GM23338 (cell line): ENCODE results near the gene PGC. TPM values are rescaled to one million over a fixed set of nuclear protein-coding genes. Genes with fewer than 3 reads are reported as not detected.

ENCODE experiments used
- ATAC-seq: fragments of 200-7000 bp; cut with Tn5 transposase; 3 replicates; pipeline ENCODE4 v1.9.1; 2020
- DNase-seq: peaks from one replicate; pipeline ENCODE4 v3.0.0-alpha.2; 2015; ENCODE audit warnings: low spot score
- H2AFZ ChIP-seq: fragments of 200-600 bp; sonication (generic); 2 replicates; pipeline ENCODE4 v1.8.0; 2016; ENCODE audit warnings: antibody characterized with exemption, mild to moderate bottlenecking, moderate library complexity
- H3F3A ChIP-seq: fragments of 200-600 bp; sonication (generic); replicated peaks from 2 replicates; pipeline ENCODE4 v1.8.0; 2017; ENCODE audit warnings: antibody characterized with exemption, mixed run types, low read depth
- H3K27ac ChIP-seq: fragments of 200-600 bp; sonication (generic); 2 replicates; pipeline ENCODE4 v1.6.1; 2016; ENCODE audit warnings: low read depth
- H3K27me3 ChIP-seq: fragments of 200-600 bp; sonication (generic); 2 replicates; pipeline ENCODE4 v1.8.0; 2016; ENCODE audit warnings: mild to moderate bottlenecking, mixed run types, moderate library complexity; ENCODE audit not compliant: insufficient read depth
- H3K36me3 ChIP-seq: fragments of 200-600 bp; sonication (generic); 2 replicates; pipeline ENCODE4 v1.8.0; 2016; ENCODE audit warnings: mild to moderate bottlenecking; ENCODE audit not compliant: insufficient read depth
- H3K4me1 ChIP-seq: fragments of 200-600 bp; sonication (generic); 2 replicates; pipeline ENCODE4 v1.8.0; 2016; ENCODE audit warnings: mild to moderate bottlenecking, moderate library complexity; ENCODE audit not compliant: insufficient read depth
- H3K4me2 ChIP-seq: fragments of 200-600 bp; sonication (generic); 2 replicates; pipeline ENCODE4 v1.7.1; 2017; ENCODE audit warnings: mixed run types
- H3K4me3 ChIP-seq: fragments of 200-600 bp; sonication (generic); 2 replicates; pipeline ENCODE4 v1.6.1; 2016; ENCODE audit warnings: mixed run types
- H3K79me2 ChIP-seq: fragments of 200-600 bp; sonication (generic); replicated peaks from 2 replicates; pipeline ENCODE4 v1.8.0; 2017; ENCODE audit warnings: mild to moderate bottlenecking; ENCODE audit not compliant: insufficient read depth
- H3K9me2 ChIP-seq: fragments of 200-600 bp; sonication (generic); 2 replicates; pipeline ENCODE4 v1.8.0; 2017; ENCODE audit not compliant: insufficient read depth
- H4K20me1 ChIP-seq: fragments of 200-600 bp; sonication (generic); replicated peaks from 2 replicates; pipeline ENCODE4 v1.8.0; 2017; ENCODE audit warnings: mild to moderate bottlenecking; ENCODE audit not compliant: insufficient read depth
- H3K27ac Mint-ChIP-seq: 2 replicates; pipeline ENCODE4 v1.8.0; 2020; ENCODE audit warnings: inconsistent platforms, mild to moderate bottlenecking, moderate library complexity, mixed read lengths
- H3K27me3 Mint-ChIP-seq: 3 replicates; pipeline ENCODE4 v1.8.0; 2022; ENCODE audit warnings: low read depth, mild to moderate bottlenecking, moderate library complexity, mixed read lengths, inconsistent platforms; ENCODE audit not compliant: insufficient read depth, poor library complexity
- H3K36me3 Mint-ChIP-seq: 3 replicates; pipeline ENCODE4 v1.8.0; 2021; ENCODE audit warnings: low read depth, mild to moderate bottlenecking, inconsistent platforms, moderate library complexity, mixed read lengths
- H3K4me1 Mint-ChIP-seq: 3 replicates; pipeline ENCODE4 v1.8.0; 2020; ENCODE audit warnings: mild to moderate bottlenecking, inconsistent platforms, mixed read lengths
- H3K4me3 Mint-ChIP-seq: 3 replicates; pipeline ENCODE4 v1.8.0; 2021; ENCODE audit warnings: moderate library complexity, mild to moderate bottlenecking, inconsistent platforms, mixed read lengths
- H3K9me3 Mint-ChIP-seq: 3 replicates; pipeline ENCODE4 v1.8.0; 2020; ENCODE audit warnings: moderate library complexity, mild to moderate bottlenecking, inconsistent platforms, mixed read lengths
- EZH2phosphoT487 ChIP-seq: fragments of 200-600 bp; sonication (generic); IDR thresholded peaks from one replicate; pipeline ENCODE4 v1.8.1; 2018; ENCODE audit warnings: antibody characterized with exemption; ENCODE audit not compliant: unreplicated experiment
- NANOG ChIP-seq: IDR thresholded peaks from 2 replicates; pipeline ENCODE4 v1.6.1; 2016; ENCODE audit warnings: antibody characterized with exemption, borderline replicate concordance
- REST ChIP-seq: IDR thresholded peaks from one replicate; pipeline ENCODE4 v1.6.1; 2018; ENCODE audit warnings: antibody characterized with exemption; ENCODE audit not compliant: unreplicated experiment
- STAT1 ChIP-seq: IDR thresholded peaks from one replicate; pipeline ENCODE4 v1.6.1; 2016; ENCODE audit warnings: antibody characterized with exemption; ENCODE audit not compliant: unreplicated experiment
- ZNF114 ChIP-seq: fragments of 250-450 bp; sonication (Bioruptor Pico); IDR thresholded peaks from 2 replicates; pipeline ENCODE4 v1.5.0; 2020; ENCODE audit warnings: mild to moderate bottlenecking, moderate library complexity
- ZNF331 ChIP-seq: fragments of 250-450 bp; sonication (Bioruptor Pico); IDR thresholded peaks from 2 replicates; pipeline ENCODE4 v1.5.0; 2020; ENCODE audit warnings: low read depth, mild to moderate bottlenecking, moderate library complexity
- polyA plus RNA-seq: library from polyadenylated mRNA; unstranded; fragments of >200 nt; fragmentation: Nextera tagmentation; extraction: Ambion mirVana; gene quantifications from 2 replicates; pipeline ENCODE4 v1.2.1, GENCODE V29; 2016
- total RNA-seq: library from RNA; depleted of rRNA; stranded (reverse); fragments of >200 nt; shearing (Covaris generic); gene quantifications from 2 replicates; pipeline ENCODE4 v1.2.3, GENCODE V29; 2014

PGC gene
- total and polyA plus RNA-seq, 2 experiments from 2014 or later, result not detected

DNA sequence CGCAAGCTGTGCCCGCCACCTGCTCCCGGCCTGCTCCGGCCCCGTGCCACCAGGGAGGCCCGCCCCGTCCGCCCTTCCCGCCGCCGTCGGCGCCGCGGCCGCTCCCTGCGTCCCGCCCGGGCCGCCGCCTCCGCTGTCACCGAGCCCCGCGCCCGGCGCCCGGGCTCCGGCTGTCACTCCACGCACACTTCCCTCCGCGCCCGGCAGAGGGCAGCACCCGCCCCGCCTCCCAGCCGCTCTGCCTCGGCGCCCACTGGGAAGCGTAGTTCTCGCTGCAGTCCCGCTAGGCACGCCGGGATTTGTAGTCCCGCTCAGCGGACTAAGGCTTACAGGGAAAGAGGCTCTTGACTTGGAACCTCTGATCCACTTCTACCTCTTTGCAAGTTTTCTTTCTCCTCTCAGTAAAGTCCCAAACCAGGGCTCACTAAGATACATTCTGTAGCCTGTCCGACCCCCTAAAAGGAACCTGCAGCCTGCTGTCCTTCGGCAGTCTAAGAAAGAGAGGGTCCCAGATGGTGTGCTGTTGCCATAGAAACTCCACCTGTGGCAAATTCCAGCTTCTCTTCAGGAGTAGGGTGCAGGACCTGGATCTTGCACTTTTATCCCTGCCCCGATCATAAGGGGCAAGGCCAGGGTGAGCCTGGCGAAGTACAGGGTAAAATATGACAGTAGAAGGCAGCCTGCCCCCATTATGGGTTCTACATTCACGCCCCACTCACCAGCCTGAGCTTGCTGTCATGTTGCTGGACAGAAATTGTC, 11.6 kb downstream of the PGC start, which contains the start of gene TFEB (continued):
- no peak for TF ChIP-seq REST
- no peak for TF ChIP-seq ZNF114 (CRISPR knock-in tag)
- no peak for TF ChIP-seq NANOG
- no peak for TF ChIP-seq STAT1

DNA sequence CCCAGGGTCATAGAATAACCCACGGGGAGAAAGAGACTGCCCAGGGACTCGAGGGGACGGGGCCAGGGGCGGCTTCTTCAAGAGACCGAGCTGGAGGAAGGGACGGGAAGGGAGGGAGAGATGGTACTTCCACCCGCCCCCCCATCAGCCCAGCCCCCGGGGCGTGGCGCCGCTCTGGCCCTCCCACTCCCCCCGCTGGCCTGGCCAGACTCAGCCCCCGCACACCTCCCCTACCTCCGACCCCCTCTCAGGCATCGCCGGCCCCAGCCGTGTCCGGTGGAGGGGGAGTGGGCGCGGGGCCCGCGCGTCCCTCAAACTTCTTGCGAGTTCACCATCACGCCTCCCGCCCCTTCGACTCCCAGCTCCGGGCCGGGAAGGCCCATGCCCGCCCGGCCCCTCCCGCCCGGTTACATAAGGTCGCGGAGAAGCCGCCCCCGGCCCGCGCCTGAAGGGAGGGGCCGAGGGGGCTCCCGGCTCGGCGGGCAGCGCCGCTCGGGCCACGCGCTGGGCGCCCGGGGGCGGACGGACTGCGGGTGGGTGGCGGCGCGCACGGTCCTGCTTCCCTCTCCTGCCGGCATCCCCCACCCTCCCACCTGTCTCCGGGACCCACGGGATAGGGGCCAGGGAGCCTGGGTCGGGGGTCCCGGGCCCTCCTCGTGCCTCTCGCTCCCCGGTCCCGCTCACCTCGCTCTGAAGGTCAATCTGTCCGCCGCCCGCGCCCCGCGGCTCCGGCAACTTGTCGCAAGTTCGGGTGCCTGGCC, 12.4 kb downstream of the PGC start:
- ATAC-seq, result peak; percentile 17
- H3K36me3 ChIP-seq, result no peaks in the 10 kb centered on the region
- H3K4me1 ChIP-seq, result peaks cover 22% of the 10 kb centered on the region
- H3K27me3 ChIP-seq, result peaks cover 18% of the 10 kb centered on the region
- peaks cover 36% of the 10 kb centered on the region for H3K4me1 Mint-ChIP-seq
- H3K27me3 Mint-ChIP-seq, result peaks cover 21% of the 10 kb centered on the region
- TF ChIP-seq ZNF114 (CRISPR knock-in tag), result no peak
- TF ChIP-seq ZNF331, result no peak
- TF ChIP-seq STAT1, result no peak
- TF ChIP-seq EZH2phosphoT487, result no peak
- H3K36me3 Mint-ChIP-seq, result no peaks in the 10 kb centered on the region
- H3K4me2 ChIP-seq, result peak overlapping the region; percentile 95
- H2AFZ ChIP-seq, result no peak overlapping the region
- H3K27ac Mint-ChIP-seq, result no peak overlapping the region
- no peaks in the 10 kb centered on the region for H4K20me1 ChIP-seq
- peaks cover 14% of the 10 kb centered on the region for H3F3A ChIP-seq
- peak; percentile 53 for DNase-seq
- peak overlapping the region; percentile 80 for H3K4me3 ChIP-seq
- H3K27ac ChIP-seq, result no peak overlapping the region
- H3K9me2 ChIP-seq, result no peaks in the 10 kb centered on the region
- H3K4me3 Mint-ChIP-seq, result peak overlapping the region; percentile 66
- H3K9me3 Mint-ChIP-seq, result no peaks in the 10 kb centered on the region
- no peaks in the 10 kb centered on the region for H3K79me2 ChIP-seq
